Fibroblast of gingiva (primary cell): ENCODE results near the gene NUTM2B.
"Not testable (repeated sequence)": the region's sequence is repeated elsewhere in the genome, so short reads cannot be mapped to it uniquely, and the experiment has no call there.

Experiments
- DNase-seq: peaks from one replicate; pipeline ENCODE4 v3.0.0-alpha.2; 2011; ENCODE audit warnings: low read depth

NUTM2B gene

GRCh38 chr10:79748510-79748909 lies 45.5 kb downstream of the NUTM2B start:
- DNase-seq, result not testable (repeated sequence)

GRCh38 chr10:79753601-79754000 lies 50.6 kb downstream of the NUTM2B start:
- DNase-seq, result not testable (repeated sequence)

- DNase-seq, result not testable (repeated sequence)
These were observed 55.4 kb downstream of the NUTM2B start for GRCh38 chr10:79758297-79758993.
